Measurements from ENCODE around the gene FOXE3. TPM values are rescaled to one million over a fixed set of nuclear protein-coding genes. Genes with fewer than 3 reads are reported as not detected.

FOXE3 gene
- total and polyA plus RNA-seq, 2 of the 8 experiments (the other 6 are each of a cell fraction or from before 2014, with no cell fraction given), result 0.18 TPM; not detected in 1

DNA sequence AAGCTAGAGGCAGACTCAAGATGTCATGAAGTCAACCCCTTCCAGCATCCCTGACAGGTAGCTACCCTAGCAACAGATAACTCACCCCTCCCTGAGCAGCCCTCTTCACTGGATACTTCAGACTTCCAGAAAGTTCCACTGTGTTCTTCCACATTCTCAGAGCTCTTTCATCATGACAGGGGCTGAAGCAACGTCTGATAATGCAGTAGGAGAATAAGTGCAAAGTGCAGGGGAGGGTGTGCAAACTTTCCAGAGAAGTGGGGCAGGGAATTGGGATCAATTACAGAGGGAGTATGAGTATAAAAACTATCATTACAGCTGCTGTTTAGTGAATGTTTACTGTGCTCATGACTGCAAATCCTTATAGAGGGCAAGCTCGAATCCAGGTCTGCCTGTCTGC lies 26.4 kb upstream of the FOXE3 start (continued):
- TF ChIP-seq, protein P1, sequence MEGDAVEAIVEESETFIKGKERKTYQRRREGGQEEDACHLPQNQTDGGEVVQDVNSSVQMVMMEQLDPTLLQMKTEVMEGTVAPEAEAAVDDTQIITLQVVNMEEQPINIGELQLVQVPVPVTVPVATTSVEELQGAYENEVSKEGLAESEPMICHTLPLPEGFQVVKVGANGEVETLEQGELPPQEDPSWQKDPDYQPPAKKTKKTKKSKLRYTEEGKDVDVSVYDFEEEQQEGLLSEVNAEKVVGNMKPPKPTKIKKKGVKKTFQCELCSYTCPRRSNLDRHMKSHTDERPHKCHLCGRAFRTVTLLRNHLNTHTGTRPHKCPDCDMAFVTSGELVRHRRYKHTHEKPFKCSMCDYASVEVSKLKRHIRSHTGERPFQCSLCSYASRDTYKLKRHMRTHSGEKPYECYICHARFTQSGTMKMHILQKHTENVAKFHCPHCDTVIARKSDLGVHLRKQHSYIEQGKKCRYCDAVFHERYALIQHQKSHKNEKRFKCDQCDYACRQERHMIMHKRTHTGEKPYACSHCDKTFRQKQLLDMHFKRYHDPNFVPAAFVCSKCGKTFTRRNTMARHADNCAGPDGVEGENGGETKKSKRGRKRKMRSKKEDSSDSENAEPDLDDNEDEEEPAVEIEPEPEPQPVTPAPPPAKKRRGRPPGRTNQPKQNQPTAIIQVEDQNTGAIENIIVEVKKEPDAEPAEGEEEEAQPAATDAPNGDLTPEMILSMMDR (IDR thresholded peaks at IDR 0.05; ENCODE audit: control extremely low read depth in 1 of 3, insufficient read depth in 1 of 3, low read depth in 1 of 3, low read length in 3 of 3), result no peak
- no peak for TF ChIP-seq BCL11A (IDR thresholded peaks at IDR 0.05; ENCODE audit: low read depth in 2 of 2, low read length in 2 of 2)
- no peak for TF ChIP-seq HDAC6 (IDR thresholded peaks at IDR 0.05; ENCODE audit: low read depth, low read length)
- TF ChIP-seq, protein P2, sequence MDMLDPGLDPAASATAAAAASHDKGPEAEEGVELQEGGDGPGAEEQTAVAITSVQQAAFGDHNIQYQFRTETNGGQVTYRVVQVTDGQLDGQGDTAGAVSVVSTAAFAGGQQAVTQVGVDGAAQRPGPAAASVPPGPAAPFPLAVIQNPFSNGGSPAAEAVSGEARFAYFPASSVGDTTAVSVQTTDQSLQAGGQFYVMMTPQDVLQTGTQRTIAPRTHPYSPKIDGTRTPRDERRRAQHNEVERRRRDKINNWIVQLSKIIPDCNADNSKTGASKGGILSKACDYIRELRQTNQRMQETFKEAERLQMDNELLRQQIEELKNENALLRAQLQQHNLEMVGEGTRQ (IDR thresholded peaks at IDR 0.05; ENCODE audit: low read length), result no peak
- no peak for TF ChIP-seq TAF1 (IDR thresholded peaks at IDR 0.05; ENCODE audit: low read depth, low read length)
- TF ChIP-seq PHF8 (conservative IDR thresholded peaks at IDR 0.05; ENCODE audit: low read depth, low read length), result no peak
- TF ChIP-seq SRF (IDR thresholded peaks at IDR 0.05; ENCODE audit: low read depth, low read length), result no peak

Measured in H1 (cell line).